SK-N-SH (cell line): ENCODE data around the gene USP40.

Source experiments
- CHD2 ChIP-seq: fragments of 150-350 bp; IDR thresholded peaks from 2 replicates; pipeline ENCODE4 v1.6.1; 2018; ENCODE audit warnings: low read length; ENCODE audit not compliant: partially characterized antibody
- EP300 ChIP-seq, 2 experiments: IDR thresholded peaks; 2 replicates each; pipeline versions ENCODE4 v1.4.0 to v1.6.1; 2012; ENCODE audit warnings: borderline replicate concordance in 1 of 2, low read depth in 1 of 2, low read length in 1 of 2
- EZH2phosphoT487 ChIP-seq: fragments of 200-600 bp; sonication (generic); IDR thresholded peaks from 2 replicates; pipeline ENCODE4 v1.6.1; 2017; ENCODE audit warnings: low read depth, mixed run types, mild to moderate bottlenecking, antibody characterized with exemption, moderate library complexity, borderline replicate concordance
- JUND ChIP-seq: IDR thresholded peaks from 2 replicates; pipeline ENCODE4 v1.4.0; 2012
- POLR2AphosphoS5 ChIP-seq: IDR thresholded peaks from 2 replicates; pipeline ENCODE4 v1.6.1; 2012; ENCODE audit warnings: low read depth, low read length
- TAF1 ChIP-seq: IDR thresholded peaks from 2 replicates; pipeline ENCODE4 v1.6.1; 2012; ENCODE audit warnings: low read depth, mild to moderate bottlenecking, low read length, moderate library complexity, borderline replicate concordance
- TF ChIP-seq, protein P1 (sequence below): fragments of 150-350 bp; IDR thresholded peaks from 2 replicates; pipeline ENCODE4 v1.6.1; 2016; ENCODE audit warnings: mild to moderate bottlenecking, low read depth, low read length
- TF ChIP-seq, protein P2 (sequence below): IDR thresholded peaks from 2 replicates; pipeline ENCODE4 v1.4.0; 2012; ENCODE audit warnings: low read depth

DNA sequence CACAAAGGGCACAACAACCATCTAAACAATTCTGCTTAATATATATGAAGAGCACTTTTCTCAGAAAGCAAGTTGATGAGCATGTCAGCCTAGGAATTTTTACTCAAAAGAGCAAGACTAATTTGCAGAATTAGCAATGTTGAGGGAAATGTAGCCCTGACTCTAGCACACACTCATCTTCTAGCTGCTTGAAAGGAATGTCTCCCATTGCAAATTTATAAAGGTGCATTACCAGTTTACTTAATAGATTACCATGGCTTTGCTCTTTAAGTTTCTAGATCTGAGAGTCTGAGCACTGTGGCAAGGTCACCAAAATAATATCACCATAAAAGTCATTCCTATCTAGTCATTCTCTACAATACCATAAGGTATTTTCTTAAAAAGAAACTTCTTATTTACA, 40.8 kb downstream of the USP40 start:
- TF ChIP-seq POLR2AphosphoS5 (no peak), TAF1 (no peak), JUND (no peak), CHD2 (no peak), EP300 (IDR thresholded peaks at IDR 0.05; ENCODE audit: borderline replicate concordance in 1 of 2, low read depth in 1 of 2, low read length in 1 of 2) (no peak), EZH2phosphoT487 (no peak)
- TF ChIP-seq, protein P1, sequence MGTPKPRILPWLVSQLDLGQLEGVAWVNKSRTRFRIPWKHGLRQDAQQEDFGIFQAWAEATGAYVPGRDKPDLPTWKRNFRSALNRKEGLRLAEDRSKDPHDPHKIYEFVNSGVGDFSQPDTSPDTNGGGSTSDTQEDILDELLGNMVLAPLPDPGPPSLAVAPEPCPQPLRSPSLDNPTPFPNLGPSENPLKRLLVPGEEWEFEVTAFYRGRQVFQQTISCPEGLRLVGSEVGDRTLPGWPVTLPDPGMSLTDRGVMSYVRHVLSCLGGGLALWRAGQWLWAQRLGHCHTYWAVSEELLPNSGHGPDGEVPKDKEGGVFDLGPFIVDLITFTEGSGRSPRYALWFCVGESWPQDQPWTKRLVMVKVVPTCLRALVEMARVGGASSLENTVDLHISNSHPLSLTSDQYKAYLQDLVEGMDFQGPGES, result no peak
- TF ChIP-seq, protein P2, sequence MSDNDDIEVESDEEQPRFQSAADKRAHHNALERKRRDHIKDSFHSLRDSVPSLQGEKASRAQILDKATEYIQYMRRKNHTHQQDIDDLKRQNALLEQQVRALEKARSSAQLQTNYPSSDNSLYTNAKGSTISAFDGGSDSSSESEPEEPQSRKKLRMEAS, result no peak
